ENCODE results near the gene ATAD2B.

The ATAD2B gene

GRCh38 chr2:23788100-23788499 lies 138.8 kb downstream of the ATAD2B start:
- no peak for ATAC-seq

DNA sequence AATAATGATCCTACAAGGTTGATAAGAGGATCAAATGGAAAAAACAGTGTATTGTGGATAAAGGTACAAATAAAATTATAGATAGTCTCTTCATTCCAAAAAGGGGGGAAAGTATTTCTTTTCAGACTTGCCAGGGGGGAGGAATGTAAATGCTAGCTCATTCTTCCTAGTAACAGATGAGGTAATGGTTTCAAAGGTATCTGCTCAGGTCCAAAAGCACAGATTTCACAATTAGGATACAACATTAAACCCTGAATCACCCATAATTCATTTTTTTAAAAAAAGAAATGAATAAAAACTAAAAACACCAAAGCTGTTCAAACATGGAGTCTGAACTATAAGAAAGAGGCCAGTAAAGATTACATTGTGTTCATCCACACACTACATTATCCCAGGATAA lies 142.0 kb downstream of the ATAD2B start:
- ATAC-seq, result no peak
- TF ChIP-seq POU6F1 (CRISPR knock-in tag; IDR thresholded peaks at IDR 0.05; ENCODE audit: borderline replicate concordance, low read depth) (no peak), TOX (CRISPR knock-in tag; IDR thresholded peaks at IDR 0.05; ENCODE audit: borderline replicate concordance) (no peak), ARNTL (CRISPR knock-in tag; IDR thresholded peaks at IDR 0.05; ENCODE audit: borderline replicate concordance, low read depth) (no peak), CREB5 (CRISPR knock-in tag; IDR thresholded peaks at IDR 0.05; ENCODE audit: low read depth) (no peak), PPARA (CRISPR knock-in tag; IDR thresholded peaks at IDR 0.05; ENCODE audit: borderline replicate concordance) (no peak), ZNF70 (CRISPR knock-in tag; IDR thresholded peaks at IDR 0.05) (no peak), ZNF565 (CRISPR knock-in tag; conservative IDR thresholded peaks at IDR 0.05; ENCODE audit: low read depth) (no peak)

More at GRCh38 chr2:23788100-23788499, 138.8 kb downstream of the ATAD2B start:
- TF ChIP-seq RARB (CRISPR knock-in tag; IDR thresholded peaks at IDR 0.05), result no peak
- no peak for TF ChIP-seq POU6F1 (CRISPR knock-in tag; IDR thresholded peaks at IDR 0.05; ENCODE audit: borderline replicate concordance, low read depth)
- TF ChIP-seq ARNTL (CRISPR knock-in tag; IDR thresholded peaks at IDR 0.05; ENCODE audit: borderline replicate concordance, low read depth), result no peak
- no peak for TF ChIP-seq SNAI2 (CRISPR knock-in tag; IDR thresholded peaks at IDR 0.05)
- no peak for TF ChIP-seq ISL1 (CRISPR knock-in tag; IDR thresholded peaks at IDR 0.05)
- TF ChIP-seq OSR1 (CRISPR knock-in tag; IDR thresholded peaks at IDR 0.05), result no peak
- TF ChIP-seq ZNF8 (CRISPR knock-in tag; IDR thresholded peaks at IDR 0.05), result no peak
- TF ChIP-seq TOX (CRISPR knock-in tag; IDR thresholded peaks at IDR 0.05; ENCODE audit: borderline replicate concordance), result no peak
- TF ChIP-seq ZNF70 (CRISPR knock-in tag; IDR thresholded peaks at IDR 0.05), result no peak
- TF ChIP-seq ZFP30 (CRISPR knock-in tag; IDR thresholded peaks at IDR 0.05), result no peak
- TF ChIP-seq CREB5 (CRISPR knock-in tag; IDR thresholded peaks at IDR 0.05; ENCODE audit: low read depth), result no peak
- TF ChIP-seq BACH2 (CRISPR knock-in tag; IDR thresholded peaks at IDR 0.05; ENCODE audit: borderline replicate concordance), result no peak
- no peak for TF ChIP-seq CSDC2 (CRISPR knock-in tag; IDR thresholded peaks at IDR 0.05)
- TF ChIP-seq, protein P1, sequence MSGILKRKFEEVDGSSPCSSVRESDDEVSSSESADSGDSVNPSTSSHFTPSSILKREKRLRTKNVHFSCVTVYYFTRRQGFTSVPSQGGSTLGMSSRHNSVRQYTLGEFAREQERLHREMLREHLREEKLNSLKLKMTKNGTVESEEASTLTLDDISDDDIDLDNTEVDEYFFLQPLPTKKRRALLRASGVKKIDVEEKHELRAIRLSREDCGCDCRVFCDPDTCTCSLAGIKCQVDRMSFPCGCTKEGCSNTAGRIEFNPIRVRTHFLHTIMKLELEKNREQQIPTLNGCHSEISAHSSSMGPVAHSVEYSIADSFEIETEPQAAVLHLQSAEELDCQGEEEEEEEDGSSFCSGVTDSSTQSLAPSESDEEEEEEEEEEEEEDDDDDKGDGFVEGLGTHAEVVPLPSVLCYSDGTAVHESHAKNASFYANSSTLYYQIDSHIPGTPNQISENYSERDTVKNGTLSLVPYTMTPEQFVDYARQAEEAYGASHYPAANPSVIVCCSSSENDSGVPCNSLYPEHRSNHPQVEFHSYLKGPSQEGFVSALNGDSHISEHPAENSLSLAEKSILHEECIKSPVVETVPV (CRISPR knock-in tag; IDR thresholded peaks at IDR 0.05), result no peak

GRCh38 chr2:23782646-23783045 lies 144.3 kb downstream of the ATAD2B start:
- no peak for TF ChIP-seq ZC3H10 (CRISPR knock-in tag; IDR thresholded peaks at IDR 0.05)
- TF ChIP-seq RARB (CRISPR knock-in tag; IDR thresholded peaks at IDR 0.05), result no peak
- no peak for TF ChIP-seq CSDC2 (CRISPR knock-in tag; IDR thresholded peaks at IDR 0.05)
- TF ChIP-seq ZFP30 (CRISPR knock-in tag; IDR thresholded peaks at IDR 0.05), result no peak
- ATAC-seq, result no peak

GRCh38 chr2:23782126-23782525 lies 144.8 kb downstream of the ATAD2B start:
- no peak for TF ChIP-seq ESRRG (CRISPR knock-in tag; IDR thresholded peaks at IDR 0.05)
- TF ChIP-seq RARB (CRISPR knock-in tag; IDR thresholded peaks at IDR 0.05), result no peak
- TF ChIP-seq ISL1 (CRISPR knock-in tag; IDR thresholded peaks at IDR 0.05), result no peak
- TF ChIP-seq SNAI2 (CRISPR knock-in tag; IDR thresholded peaks at IDR 0.05), result no peak
- TF ChIP-seq ZFP3 (CRISPR knock-in tag; IDR thresholded peaks at IDR 0.05), result no peak
- TF ChIP-seq BACH2 (CRISPR knock-in tag; IDR thresholded peaks at IDR 0.05; ENCODE audit: borderline replicate concordance), result no peak
- TF ChIP-seq ZFP30 (CRISPR knock-in tag; IDR thresholded peaks at IDR 0.05), result no peak
- TF ChIP-seq, protein P2, sequence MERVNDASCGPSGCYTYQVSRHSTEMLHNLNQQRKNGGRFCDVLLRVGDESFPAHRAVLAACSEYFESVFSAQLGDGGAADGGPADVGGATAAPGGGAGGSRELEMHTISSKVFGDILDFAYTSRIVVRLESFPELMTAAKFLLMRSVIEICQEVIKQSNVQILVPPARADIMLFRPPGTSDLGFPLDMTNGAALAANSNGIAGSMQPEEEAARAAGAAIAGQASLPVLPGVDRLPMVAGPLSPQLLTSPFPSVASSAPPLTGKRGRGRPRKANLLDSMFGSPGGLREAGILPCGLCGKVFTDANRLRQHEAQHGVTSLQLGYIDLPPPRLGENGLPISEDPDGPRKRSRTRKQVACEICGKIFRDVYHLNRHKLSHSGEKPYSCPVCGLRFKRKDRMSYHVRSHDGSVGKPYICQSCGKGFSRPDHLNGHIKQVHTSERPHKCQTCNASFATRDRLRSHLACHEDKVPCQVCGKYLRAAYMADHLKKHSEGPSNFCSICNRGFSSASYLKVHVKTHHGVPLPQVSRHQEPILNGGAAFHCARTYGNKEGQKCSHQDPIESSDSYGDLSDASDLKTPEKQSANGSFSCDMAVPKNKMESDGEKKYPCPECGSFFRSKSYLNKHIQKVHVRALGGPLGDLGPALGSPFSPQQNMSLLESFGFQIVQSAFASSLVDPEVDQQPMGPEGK (CRISPR knock-in tag; IDR thresholded peaks at IDR 0.05; ENCODE audit: borderline replicate concordance), result no peak
- no peak for TF ChIP-seq ZNF565 (CRISPR knock-in tag; conservative IDR thresholded peaks at IDR 0.05; ENCODE audit: low read depth)
- TF ChIP-seq TSHZ2 (CRISPR knock-in tag; IDR thresholded peaks at IDR 0.05), result no peak
- TF ChIP-seq, protein P1 (CRISPR knock-in tag; IDR thresholded peaks at IDR 0.05), result no peak
- TF ChIP-seq GLIS3 (CRISPR knock-in tag; IDR thresholded peaks at IDR 0.05), result no peak
- ATAC-seq, result no peak
